Uterus (tissue), 2 donors: ENCODE results near the gene CAMTA1.

Experiments used
- POLR2A ChIP-seq, 2 donors: fragments of 450-650 bp; IDR thresholded peaks; one replicate each; pipeline ENCODE4 v1.6.1; 2016; ENCODE audit warnings: antibody characterized with exemption in 2 of 2, mild to moderate bottlenecking in 1 of 2, moderate library complexity in 1 of 2
- TF ChIP-seq, protein P1 (sequence below), 4 experiments: fragments of 200-600 bp in 2 of 4; fragments of 450-650 bp in 2 of 4; sonication (generic) in 2 of 4; IDR thresholded peaks; one replicate each; pipeline ENCODE4 v1.5.1; 2016 to 2019; ENCODE audit warnings: antibody characterized with exemption in 4 of 4, mild to moderate bottlenecking in 2 of 4, moderate library complexity in 1 of 4

DNA sequence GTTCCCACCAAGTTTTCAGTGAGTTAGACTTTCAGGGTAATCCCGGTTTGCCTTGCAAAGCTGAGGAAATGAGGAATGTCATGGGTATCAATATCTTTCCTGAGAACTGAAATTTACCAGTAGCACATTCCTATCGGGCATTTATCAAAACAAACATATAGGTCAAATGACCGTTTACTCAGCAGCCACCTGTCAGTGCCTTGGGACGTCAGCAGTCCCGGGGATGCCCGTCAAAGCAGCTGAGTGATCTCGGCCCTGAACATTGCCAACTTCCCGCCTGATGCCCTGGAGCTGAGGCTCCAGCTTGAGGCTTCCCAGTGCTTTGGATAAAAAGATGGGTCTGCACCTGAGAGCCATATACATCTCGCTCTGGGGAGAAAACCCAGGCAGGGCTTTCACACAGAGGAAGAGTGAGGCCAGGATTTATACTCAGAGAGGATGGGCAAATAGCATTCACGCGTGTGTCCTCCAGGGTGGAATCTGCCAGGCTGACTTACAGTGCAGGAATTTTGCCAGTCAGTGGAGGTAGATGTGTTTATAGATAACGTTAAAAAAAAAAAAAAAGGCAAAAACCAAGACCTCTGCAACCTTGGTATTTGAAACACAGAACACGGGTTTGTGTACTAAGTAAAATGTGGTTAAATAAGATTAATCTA lies 550.1 kb downstream of the CAMTA1 start:
- TF ChIP-seq, protein P1, sequence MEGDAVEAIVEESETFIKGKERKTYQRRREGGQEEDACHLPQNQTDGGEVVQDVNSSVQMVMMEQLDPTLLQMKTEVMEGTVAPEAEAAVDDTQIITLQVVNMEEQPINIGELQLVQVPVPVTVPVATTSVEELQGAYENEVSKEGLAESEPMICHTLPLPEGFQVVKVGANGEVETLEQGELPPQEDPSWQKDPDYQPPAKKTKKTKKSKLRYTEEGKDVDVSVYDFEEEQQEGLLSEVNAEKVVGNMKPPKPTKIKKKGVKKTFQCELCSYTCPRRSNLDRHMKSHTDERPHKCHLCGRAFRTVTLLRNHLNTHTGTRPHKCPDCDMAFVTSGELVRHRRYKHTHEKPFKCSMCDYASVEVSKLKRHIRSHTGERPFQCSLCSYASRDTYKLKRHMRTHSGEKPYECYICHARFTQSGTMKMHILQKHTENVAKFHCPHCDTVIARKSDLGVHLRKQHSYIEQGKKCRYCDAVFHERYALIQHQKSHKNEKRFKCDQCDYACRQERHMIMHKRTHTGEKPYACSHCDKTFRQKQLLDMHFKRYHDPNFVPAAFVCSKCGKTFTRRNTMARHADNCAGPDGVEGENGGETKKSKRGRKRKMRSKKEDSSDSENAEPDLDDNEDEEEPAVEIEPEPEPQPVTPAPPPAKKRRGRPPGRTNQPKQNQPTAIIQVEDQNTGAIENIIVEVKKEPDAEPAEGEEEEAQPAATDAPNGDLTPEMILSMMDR (IDR thresholded peaks at IDR 0.05): no peak
- TF ChIP-seq POLR2A (IDR thresholded peaks at IDR 0.05): no peak
